CD14-positive monocyte (primary cell): Measurements from ENCODE around the gene SDK1. TPM values are rescaled to one million over a fixed set of nuclear protein-coding genes. Genes with fewer than 3 reads are reported as not detected.

Source experiments
- DNase-seq, 3 donors: peaks; one replicate each; pipeline ENCODE4 v3.0.0-alpha.2; 2011 to 2022
- H2AFZ ChIP-seq: 2 replicates; pipeline ENCODE4 v1.6.0; 2012; ENCODE audit warnings: mild to moderate bottlenecking, low read depth, low read length, inconsistent platforms; ENCODE audit not compliant: insufficient read depth, poor library complexity, severe bottlenecking
- H3K27ac ChIP-seq, 2 donors: 1 replicate in 1 of 2; 2 replicates in 1 of 2; pipeline ENCODE4 v1.5.1; 2012 to 2013; ENCODE audit warnings: low read length in 2 of 2, control low read depth in 1 of 2, inconsistent platforms in 1 of 2, low read depth in 1 of 2, mild to moderate bottlenecking in 1 of 2
- H3K27me3 ChIP-seq, 2 donors: one replicate each; pipeline versions ENCODE4 v1.6.0 to v1.6.1; 2011 to 2013; ENCODE audit warnings: low read length in 2 of 2; ENCODE audit not compliant: control insufficient read depth in 2 of 2, insufficient read depth in 2 of 2
- H3K36me3 ChIP-seq, 2 donors: replicated peaks in 1 of 2; 1 replicate in 1 of 2; 2 replicates in 1 of 2; pipeline versions ENCODE4 v1.5.1 to v1.6.1; 2012 to 2013; ENCODE audit warnings: low read length in 2 of 2, control low read depth in 1 of 2, inconsistent platforms in 1 of 2, mild to moderate bottlenecking in 1 of 2; ENCODE audit not compliant: insufficient read depth in 2 of 2, control insufficient read depth in 1 of 2
- H3K4me1 ChIP-seq, 2 donors: 1 replicate in 1 of 2; 2 replicates in 1 of 2; pipeline versions ENCODE4 v1.5.1 to v1.6.1; 2012 to 2013; ENCODE audit warnings: low read length in 2 of 2, control low read depth in 1 of 2, inconsistent platforms in 1 of 2, mild to moderate bottlenecking in 1 of 2, moderate library complexity in 1 of 2; ENCODE audit not compliant: insufficient read depth in 2 of 2, control insufficient read depth in 1 of 2
- H3K4me2 ChIP-seq: replicated peaks from 2 replicates; pipeline ENCODE3; 2012; ENCODE audit warnings: low read length, moderate library complexity, mild to moderate bottlenecking; ENCODE audit not compliant: poor library complexity, severe bottlenecking; ENCODE audit errors: extremely low read depth
- H3K4me3 ChIP-seq, 3 experiments: fragments of 200-600 bp in 1 of 3; sonication (generic) in 1 of 3; replicated peaks in 1 of 3; 1 replicate in 2 of 3; 2 replicates in 1 of 3; pipeline ENCODE4 v1.5.1; 2011 to 2013; ENCODE audit warnings: low read length in 3 of 3, mild to moderate bottlenecking in 3 of 3, control low read depth in 2 of 3, low read depth in 2 of 3, inconsistent platforms in 1 of 3, moderate library complexity in 1 of 3
- H3K79me2 ChIP-seq: 2 replicates; pipeline ENCODE4 v1.6.0; 2012; ENCODE audit warnings: mild to moderate bottlenecking, control low read depth, inconsistent platforms, low read length, moderate library complexity; ENCODE audit not compliant: insufficient read depth
- H3K9ac ChIP-seq: 2 replicates; pipeline ENCODE4 v1.6.0; 2017; ENCODE audit warnings: low read length, mild to moderate bottlenecking; ENCODE audit not compliant: insufficient read depth, poor library complexity, severe bottlenecking
- H3K9me3 ChIP-seq, 2 donors: replicated peaks in 1 of 2; 1 replicate in 1 of 2; 2 replicates in 1 of 2; pipeline versions ENCODE4 v1.5.1 to v1.6.1; 2012 to 2013; ENCODE audit warnings: low read length in 2 of 2, control low read depth in 1 of 2; ENCODE audit not compliant: control insufficient read depth in 1 of 2, insufficient read depth in 1 of 2
- H4K20me1 ChIP-seq: 2 replicates; pipeline ENCODE4 v1.6.0; 2012; ENCODE audit warnings: mild to moderate bottlenecking, low read length, control low read depth, moderate library complexity; ENCODE audit not compliant: insufficient read depth
- H3K27ac Mint-ChIP-seq, 7 donors: one replicate each; pipeline ENCODE4 v1.8.0; 2020; ENCODE audit warnings: mild to moderate bottlenecking in 7 of 7, mixed read lengths in 7 of 7, moderate library complexity in 6 of 7, inconsistent platforms in 2 of 7
- H3K27me3 Mint-ChIP-seq, 3 donors: one replicate each; pipeline ENCODE4 v1.8.0; 2021 to 2022; ENCODE audit warnings: low read depth in 3 of 3, mild to moderate bottlenecking in 3 of 3, mixed read lengths in 3 of 3, moderate library complexity in 3 of 3, inconsistent platforms in 1 of 3
- H3K36me3 Mint-ChIP-seq, 2 donors: one replicate each; pipeline ENCODE4 v1.8.0; 2020; ENCODE audit warnings: mixed read lengths in 2 of 2, inconsistent platforms in 1 of 2, mild to moderate bottlenecking in 1 of 2
- H3K4me1 Mint-ChIP-seq: one replicate; pipeline ENCODE4 v1.8.0; 2020; ENCODE audit warnings: mild to moderate bottlenecking, mixed read lengths
- H3K4me3 Mint-ChIP-seq, 2 donors: one replicate each; pipeline ENCODE4 v1.8.0; 2020; ENCODE audit warnings: mild to moderate bottlenecking in 2 of 2, mixed read lengths in 2 of 2, moderate library complexity in 1 of 2
- H3K9me3 Mint-ChIP-seq, 7 donors: one replicate each; pipeline ENCODE4 v1.8.0; 2020 to 2022; ENCODE audit warnings: mixed read lengths in 7 of 7, mild to moderate bottlenecking in 6 of 7, moderate library complexity in 6 of 7, inconsistent platforms in 2 of 7
- CTCF ChIP-seq: fragments of 200-600 bp; IDR thresholded peaks from one replicate; pipeline ENCODE4 v1.8.0; 2022; ENCODE audit warnings: antibody characterized with exemption, mild to moderate bottlenecking
- WGBS: methylation state at CpG from one replicate; pipeline ENCODE4 v1.1.5; 2013; ENCODE audit warnings: missing lambda C conversion rate; ENCODE audit not compliant: insufficient coverage; 5-methylcytosine and 5-hydroxymethylcytosine counted together
- intact Hi-C, 2 donors: fragments of 100-400 bp; cut with micrococcal nuclease; formaldehyde crosslinking; loops; one replicate each; pipeline versions ENCODE4 v1.15.0 to v1.15.1; 2023
- polyA plus RNA-seq, 3 donors: library from polyadenylated mRNA; depleted of rRNA in 1 of 3; unstranded in 2 of 3; stranded (reverse) in 1 of 3; fragments of 300-500 nt in 2 of 3; fragments of >200 nt in 1 of 3; fragmentation: Illumina TruSeq in 2 of 3; gene quantifications; 1 replicate in 2 of 3; 2 replicates in 1 of 3; pipeline ENCODE4 v1.2.3, GENCODE V29; 2012 to 2021

The SDK1 gene
- polyA plus RNA-seq, 3 donors = 0.01 TPM; not detected in 2

GRCh38 chr7:3480197-3480596 is 179.1 kb downstream of the SDK1 start:
- DNase-seq = no peak
- no peaks in the 10 kb centered on the region for H4K20me1 ChIP-seq
- intact Hi-C loops = no loop called here
- TF ChIP-seq CTCF = no peak
- no peaks in the 10 kb centered on the region for H3K79me2 ChIP-seq
- no peak overlapping the region for H3K4me2 ChIP-seq
- no peaks in the 10 kb centered on the region for H3K36me3 Mint-ChIP-seq
- no peak overlapping the region for H3K4me3 ChIP-seq
- no peaks in the 10 kb centered on the region for H3K4me1 Mint-ChIP-seq
- 98% methylated on average over 15 of the region's 15 CpGs for WGBS
- H3K36me3 ChIP-seq = no peaks in the 10 kb centered on the region
- no peaks in the 10 kb centered on the region for H3K27me3 ChIP-seq
- H3K9ac ChIP-seq = no peak overlapping the region
- peaks cover 0 to 3% (median 1%) of the 10 kb centered on the region in 3 donors for H3K27me3 Mint-ChIP-seq
- no peak overlapping the region for H3K27ac Mint-ChIP-seq
- no peaks in the 10 kb centered on the region for H3K4me1 ChIP-seq
- no peak overlapping the region for H3K27ac ChIP-seq
- H3K9me3 ChIP-seq = no peaks in the 10 kb centered on the region
- H2AFZ ChIP-seq = no peak overlapping the region
- H3K4me3 Mint-ChIP-seq = no peak overlapping the region
- H3K9me3 Mint-ChIP-seq = peaks cover 0 to 1% (median 0%) of the 10 kb centered on the region in 7 donors

- Mint-ChIP-seq H3K27ac (no peak overlapping the region), H3K9me3 (peaks cover 0 to 1% (median 0%) of the 10 kb centered on the region in 7 donors), H3K36me3 (no peaks in the 10 kb centered on the region), H3K27me3 (peaks cover 1 to 3% (median 1%) of the 10 kb centered on the region in 3 donors), H3K4me3 (no peak overlapping the region), H3K4me1 (no peaks in the 10 kb centered on the region)
- no peaks in the 10 kb centered on the region for H3K4me1 ChIP-seq
- no peaks in the 10 kb centered on the region for H3K9me3 ChIP-seq
- H3K27ac ChIP-seq = no peak overlapping the region
- 90% methylated on average over 4 of the region's 4 CpGs for WGBS
- intact Hi-C loops = no loop called here
- no peak overlapping the region for H3K4me2 ChIP-seq
- H3K9ac ChIP-seq = no peak overlapping the region
- H2AFZ ChIP-seq = no peak overlapping the region
- TF ChIP-seq CTCF = no peak
- no peak for DNase-seq
- no peaks in the 10 kb centered on the region for H3K36me3 ChIP-seq
- no peaks in the 10 kb centered on the region for H3K79me2 ChIP-seq
- H3K4me3 ChIP-seq = no peak overlapping the region
- H3K27me3 ChIP-seq = no peaks in the 10 kb centered on the region
- no peaks in the 10 kb centered on the region for H4K20me1 ChIP-seq
Observed at GRCh38 chr7:3481435-3481834, 180.4 kb downstream of the SDK1 start.
